Colonic mucosa (tissue), 4 donors: Measurements from ENCODE around the gene PPIF. TPM values are rescaled to one million over a fixed set of nuclear protein-coding genes. Genes with fewer than 3 reads are reported as not detected.

Experiments used
- DNase-seq: peaks from one replicate; pipeline ENCODE4 v3.0.0-alpha.2; 2020
- H3K27ac ChIP-seq: fragments of 200-600 bp; one replicate; pipeline ENCODE4 v1.8.0; 2021
- H3K27me3 ChIP-seq: fragments of 200-600 bp; one replicate; pipeline ENCODE4 v1.8.0; 2021
- H3K36me3 ChIP-seq: fragments of 200-600 bp; one replicate; pipeline ENCODE4 v1.8.0; 2021
- H3K4me1 ChIP-seq: fragments of 200-600 bp; one replicate; pipeline ENCODE4 v1.8.0; 2021; ENCODE audit warnings: mild to moderate bottlenecking
- H3K4me3 ChIP-seq: fragments of 200-600 bp; one replicate; pipeline ENCODE4 v1.8.0; 2021
- H3K9ac ChIP-seq, 2 donors: one replicate each; pipeline ENCODE4 v1.7.0; 2013; ENCODE audit warnings: control low read depth in 2 of 2, low read depth in 2 of 2, low read length in 2 of 2
- H3K9me3 ChIP-seq: fragments of 200-600 bp; one replicate; pipeline ENCODE4 v1.8.0; 2021
- CTCF ChIP-seq: fragments of 200-600 bp; IDR thresholded peaks from one replicate; pipeline ENCODE4 v1.8.0; 2022; ENCODE audit warnings: antibody characterized with exemption, mild to moderate bottlenecking
- intact Hi-C: fragments of 100-400 bp; cut with DNase I; formaldehyde crosslinking; loops from one replicate; pipeline ENCODE4 v1.14.1; 2022
- total RNA-seq, 2 donors: library from RNA; stranded (reverse); fragmentation: NEBNext Ultra II Directional in 1 of 2; extraction: Animal tissue kit (Norgen Biotek cat#: 25700) in 1 of 2; gene quantifications; one replicate each; pipeline ENCODE4 v1.2.1, GENCODE V29; 2021
- donor health status: healthy.
- donor health status: DM: no; HTN: no; CAD: no.
- donor health status: DM: no; HTN: no; CAD: no.

The PPIF gene
- total RNA-seq, 2 donors from 2014 or later, result 99.3 to 154 TPM

- intact Hi-C loops, result no loop called here
- H3K4me1 ChIP-seq, result peaks cover 5% of the 10 kb centered on the region
- no peaks in the 10 kb centered on the region for H3K27me3 ChIP-seq
- no peak for TF ChIP-seq CTCF
- no peaks in the 10 kb centered on the region for H3K9me3 ChIP-seq
- H3K9ac ChIP-seq, result no peak overlapping the region
- H3K27ac ChIP-seq, result no peak overlapping the region
- peak; percentile 12 for DNase-seq
- H3K4me3 ChIP-seq, result no peak overlapping the region
- H3K36me3 ChIP-seq, result no peaks in the 10 kb centered on the region
These were observed 29.7 kb downstream of the PPIF start for GRCh38 chr10:79376751-79377556.

- TF ChIP-seq CTCF, result no peak
- Histone ChIP-seq H3K9ac (no peak overlapping the region), H3K9me3 (no peaks in the 10 kb centered on the region), H3K27ac (no peak overlapping the region), H3K4me3 (no peak overlapping the region), H3K27me3 (no peaks in the 10 kb centered on the region), H3K36me3 (no peaks in the 10 kb centered on the region), H3K4me1 (peaks cover 5% of the 10 kb centered on the region)
- intact Hi-C loops, result no loop called here
- DNase-seq, result no peak
These were observed 30.5 kb downstream of the PPIF start for GRCh38 chr10:79377557-79378382.

GRCh38 chr10:79378383-79378646 lies 31.0 kb downstream of the PPIF start:
- no peak for DNase-seq
- intact Hi-C loops, result no loop called here

GRCh38 chr10:79378647-79379511 lies 31.6 kb downstream of the PPIF start:
- H3K9ac ChIP-seq, result no peak overlapping the region
- H3K4me3 ChIP-seq, result no peak overlapping the region
- H3K36me3 ChIP-seq, result no peaks in the 10 kb centered on the region
- no peak for TF ChIP-seq CTCF
- no peaks in the 10 kb centered on the region for H3K9me3 ChIP-seq
- DNase-seq, result peak; percentile 16
- intact Hi-C loops, result no loop called here
- no peaks in the 10 kb centered on the region for H3K27me3 ChIP-seq
- peaks cover 5% of the 10 kb centered on the region for H3K4me1 ChIP-seq
- peak overlapping the region; percentile 42 for H3K27ac ChIP-seq

More at GRCh38 chr10:79378383-79378646, 31.0 kb downstream of the PPIF start:
- no peaks in the 10 kb centered on the region for H3K9me3 ChIP-seq
- H3K9ac ChIP-seq, result no peak overlapping the region
- H3K27me3 ChIP-seq, result no peaks in the 10 kb centered on the region
- H3K4me1 ChIP-seq, result peaks cover 5% of the 10 kb centered on the region
- H3K4me3 ChIP-seq, result no peak overlapping the region
- H3K36me3 ChIP-seq, result no peaks in the 10 kb centered on the region
- TF ChIP-seq CTCF, result no peak
- no peak overlapping the region for H3K27ac ChIP-seq

GRCh38 chr10:79379512-79380124 lies 32.3 kb downstream of the PPIF start:
- no peaks in the 10 kb centered on the region for H3K9me3 ChIP-seq
- intact Hi-C loops, result no loop called here
- no peak overlapping the region for H3K4me3 ChIP-seq
- H3K27ac ChIP-seq, result peak overlapping the region; percentile 42
- peaks cover 5% of the 10 kb centered on the region for H3K4me1 ChIP-seq
- DNase-seq, result peak; percentile 24
- H3K27me3 ChIP-seq, result no peaks in the 10 kb centered on the region
- H3K9ac ChIP-seq, result peak overlapping the region in 1 of 2 donors; percentile 40
- H3K36me3 ChIP-seq, result no peaks in the 10 kb centered on the region
- TF ChIP-seq CTCF, result no peak
